GM18505 (cell line): ENCODE results near the gene EFTUD2.
"Not testable (repeated sequence)": the region's sequence is repeated elsewhere in the genome, so short reads cannot be mapped to it uniquely, and the experiment has no call there.

Experiments
- ATAC-seq: cut with Tn5 transposase; IDR thresholded peaks from one replicate; pipeline ENCODE4 v1.9.1; 2021; ENCODE audit not compliant: unreplicated experiment
- POLR2A ChIP-seq: IDR thresholded peaks from 4 replicates; pipeline ENCODE4 v1.6.1; 2011; ENCODE audit warnings: borderline replicate concordance; ENCODE audit not compliant: insufficient read depth, insufficient read length; ENCODE audit errors: extremely low read depth

The EFTUD2 gene

GRCh38 chr17:44827863-44828262, 71.4 kb downstream of the EFTUD2 start:
- no peak for ATAC-seq
- no peak for TF ChIP-seq POLR2A

- no peak for TF ChIP-seq POLR2A
- no peak for ATAC-seq
Measured at GRCh38 chr17:44826123-44826790, 73.0 kb downstream of the EFTUD2 start.

- not testable (repeated sequence) for ATAC-seq
Measured at GRCh38 chr17:44825236-44825635, 74.0 kb downstream of the EFTUD2 start.

GRCh38 chr17:44820631-44821212, 78.5 kb downstream of the EFTUD2 start:
- no peak for TF ChIP-seq POLR2A
- ATAC-seq: no peak

- not testable (repeated sequence) for ATAC-seq
Measured at GRCh38 chr17:44818508-44818907, 80.7 kb downstream of the EFTUD2 start.

- ATAC-seq: no peak
- TF ChIP-seq POLR2A: no peak
Measured at GRCh38 chr17:44812263-44812662, 87.0 kb downstream of the EFTUD2 start.

GRCh38 chr17:44808656-44809388, 90.4 kb downstream of the EFTUD2 start:
- not testable (repeated sequence) for ATAC-seq

GRCh38 chr17:44808156-44808555, 91.1 kb downstream of the EFTUD2 start:
- no peak for ATAC-seq
- TF ChIP-seq POLR2A: no peak

- ATAC-seq: no peak
- no peak for TF ChIP-seq POLR2A
Measured at GRCh38 chr17:44807817-44808155, 91.5 kb downstream of the EFTUD2 start.

- ATAC-seq: no peak
- TF ChIP-seq POLR2A: no peak
Measured at GRCh38 chr17:44807093-44807816, 92.0 kb downstream of the EFTUD2 start.

GRCh38 chr17:44804302-44805089, 94.7 kb downstream of the EFTUD2 start:
- ATAC-seq: no peak
- TF ChIP-seq POLR2A: no peak

- no peak for ATAC-seq
- TF ChIP-seq POLR2A: no peak
Measured at GRCh38 chr17:44801880-44802279, 97.4 kb downstream of the EFTUD2 start.
